Measurements from ENCODE around the gene SPDYE2B.
"Not testable (repeated sequence)": the region's sequence is repeated elsewhere in the genome, so short reads cannot be mapped to it uniquely, and the experiment has no call there.

The SPDYE2B gene

DNA sequence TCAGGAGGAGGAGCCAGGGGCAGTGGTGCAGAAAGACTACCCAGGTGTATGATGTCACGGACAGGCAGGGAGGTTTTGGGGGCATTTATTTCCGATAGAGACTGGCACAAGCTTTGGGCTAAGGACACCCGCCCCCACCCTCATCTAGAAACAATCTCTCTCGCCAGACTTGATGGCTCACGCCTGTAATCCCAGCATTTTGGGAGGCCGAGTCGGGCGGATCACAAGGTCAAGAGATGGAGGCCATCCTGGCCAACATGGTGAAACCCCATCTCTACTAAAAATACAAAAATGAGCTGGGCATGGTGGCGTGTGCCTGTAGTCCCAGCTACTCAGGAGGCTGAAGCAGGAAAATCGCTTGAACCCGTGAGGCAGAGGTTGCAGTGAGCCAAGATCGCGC is 13.2 kb upstream of the SPDYE2B start:
- not testable (repeated sequence) for H3K4me3 ChIP-seq (ENCODE audit: low read depth, low read length); DNase-seq (ENCODE audit: low read depth)

DNA sequence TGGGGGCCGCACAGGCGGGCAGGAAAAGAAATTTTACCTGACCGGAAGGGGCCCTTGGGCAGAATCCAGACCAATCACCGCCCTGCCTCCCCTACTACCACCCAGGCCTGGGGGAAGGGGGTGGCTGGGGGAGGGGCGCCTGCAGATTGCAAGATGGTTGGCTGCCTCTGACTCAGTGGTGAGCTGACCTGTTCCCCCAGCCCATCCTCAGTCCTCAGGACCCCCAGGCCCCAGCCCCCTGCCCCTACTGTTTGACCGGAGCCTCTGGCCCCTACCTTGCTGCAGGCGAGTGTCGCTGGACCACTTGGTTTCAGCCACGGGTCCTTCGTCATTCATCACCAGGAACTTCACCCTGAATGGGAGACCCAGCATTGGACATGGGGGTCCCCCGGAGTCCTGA is 11.3 kb upstream of the SPDYE2B start:
- DNase-seq (ENCODE audit: low read depth) = peak; percentile 3
- H3K4me3 ChIP-seq (ENCODE audit: low read depth, low read length) = not testable (repeated sequence)

DNA sequence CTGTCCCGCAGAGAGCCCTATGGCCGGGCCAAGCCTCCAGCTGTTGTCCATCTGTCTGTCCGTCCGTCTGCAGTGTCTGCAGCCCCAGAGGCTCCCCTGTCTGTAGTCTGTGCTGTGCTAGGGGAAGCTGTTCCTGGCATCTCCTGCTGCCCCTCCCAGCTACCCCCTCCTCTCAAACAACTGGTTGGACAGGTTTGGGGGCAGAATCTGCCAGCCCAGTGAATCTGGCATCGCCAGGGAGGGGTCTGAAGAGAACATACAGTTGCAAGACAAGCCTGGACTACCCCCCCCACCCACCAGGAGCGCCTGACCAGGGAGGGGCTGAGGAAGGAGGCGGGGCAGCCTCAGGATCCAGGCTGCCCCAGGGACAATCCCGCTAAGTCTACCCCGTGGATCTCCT is 7.4 kb upstream of the SPDYE2B start, which contains the start of gene UPK3BL1:
Gene UPK3BL1, minus strand, starts transcription at position 101 of the 400 bp plus-strand sequence. Its CDS starts 50 bp downstream, at position 51.
- H3K4me3 ChIP-seq (ENCODE audit: low read depth, low read length); DNase-seq (ENCODE audit: low read depth): not testable (repeated sequence)

DNA sequence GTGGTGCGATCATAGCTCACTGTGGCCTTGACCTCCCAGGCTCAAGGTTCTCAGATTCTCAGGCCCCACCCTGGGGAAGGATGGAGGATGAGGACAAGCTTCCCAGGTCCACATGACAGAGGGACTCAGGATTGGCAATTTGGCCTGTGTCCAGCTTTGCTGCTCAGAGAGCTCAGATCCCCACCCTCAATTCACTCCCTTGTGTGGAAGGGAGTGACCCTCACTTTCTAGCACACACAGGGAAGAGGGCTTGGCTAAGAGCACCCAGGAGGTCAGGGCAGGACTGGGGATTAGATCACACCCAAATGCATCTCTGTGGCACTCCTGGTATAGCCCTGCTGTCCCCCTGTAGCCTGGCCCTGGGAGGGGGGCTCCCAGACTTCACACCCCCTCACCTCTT is 6.7 kb upstream of the SPDYE2B start:
- DNase-seq (ENCODE audit: low read depth); H3K4me3 ChIP-seq (ENCODE audit: low read depth, low read length): not testable (repeated sequence)

DNA sequence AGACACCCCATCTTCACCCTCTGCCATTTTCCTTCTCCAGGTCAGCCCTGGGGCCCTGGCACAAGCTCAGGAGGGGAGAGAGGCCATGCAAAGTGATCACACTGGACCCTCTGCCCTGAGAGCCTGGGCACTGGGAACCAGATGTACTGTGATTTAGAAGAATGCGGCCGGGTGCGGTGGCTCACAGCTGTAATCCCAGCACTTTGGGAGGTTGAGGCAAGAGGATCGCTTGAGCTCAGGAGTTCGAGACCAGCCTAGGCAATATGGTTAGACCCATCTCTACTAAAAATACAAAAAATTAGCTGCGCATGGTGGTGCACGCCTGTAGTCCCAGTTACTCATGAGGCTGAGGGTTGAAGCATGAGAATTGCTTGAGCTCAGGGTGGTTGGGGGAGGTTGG is 2.3 kb upstream of the SPDYE2B start:
- not testable (repeated sequence) for H3K4me3 ChIP-seq (ENCODE audit: low read depth, low read length); DNase-seq (ENCODE audit: low read depth)

DNA sequence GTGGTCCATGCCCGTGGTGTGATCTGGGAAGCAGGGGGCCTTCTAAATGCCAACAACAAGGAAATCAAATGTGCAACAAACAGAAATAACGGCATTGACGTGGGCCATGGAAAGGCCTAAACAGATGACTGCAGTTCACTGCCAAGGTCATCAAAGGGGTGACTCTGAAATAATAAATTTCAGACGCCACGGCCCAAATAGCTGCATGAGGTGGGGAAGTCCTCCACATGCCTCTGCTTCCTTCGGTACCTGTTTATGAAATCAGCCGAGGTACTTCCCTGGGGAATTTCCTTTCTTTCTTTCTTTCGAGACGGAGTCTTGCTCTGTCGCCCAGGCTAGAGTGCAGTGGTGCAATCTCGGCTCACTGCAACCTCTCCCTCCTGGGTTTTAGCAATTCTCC is 14.6 kb downstream of the SPDYE2B start:
- H3K4me3 ChIP-seq (ENCODE audit: low read depth, low read length); DNase-seq (ENCODE audit: low read depth): not testable (repeated sequence)

DNA sequence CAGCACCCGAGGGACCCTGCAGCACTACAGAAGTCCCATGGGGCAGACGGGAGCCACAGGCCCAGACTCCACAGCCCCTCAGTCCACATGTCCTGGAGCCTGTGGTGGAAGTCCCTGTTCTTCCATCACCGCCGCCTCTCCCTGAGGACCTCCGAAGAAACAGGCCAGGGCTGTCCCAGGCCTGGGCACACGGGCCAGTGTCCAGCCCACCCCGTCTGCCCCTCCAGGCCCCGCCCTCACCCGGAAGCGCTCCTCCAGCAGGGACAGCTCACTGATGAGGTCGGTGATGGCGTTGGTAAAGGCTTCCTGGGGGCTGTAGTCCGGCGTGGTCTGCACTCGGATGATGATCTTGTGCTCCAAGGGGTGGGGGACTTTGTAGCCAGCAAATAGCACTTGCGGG is 16.7 kb downstream of the SPDYE2B start:
- DNase-seq (ENCODE audit: low read depth); H3K4me3 ChIP-seq (ENCODE audit: low read depth, low read length): not testable (repeated sequence)

DNA sequence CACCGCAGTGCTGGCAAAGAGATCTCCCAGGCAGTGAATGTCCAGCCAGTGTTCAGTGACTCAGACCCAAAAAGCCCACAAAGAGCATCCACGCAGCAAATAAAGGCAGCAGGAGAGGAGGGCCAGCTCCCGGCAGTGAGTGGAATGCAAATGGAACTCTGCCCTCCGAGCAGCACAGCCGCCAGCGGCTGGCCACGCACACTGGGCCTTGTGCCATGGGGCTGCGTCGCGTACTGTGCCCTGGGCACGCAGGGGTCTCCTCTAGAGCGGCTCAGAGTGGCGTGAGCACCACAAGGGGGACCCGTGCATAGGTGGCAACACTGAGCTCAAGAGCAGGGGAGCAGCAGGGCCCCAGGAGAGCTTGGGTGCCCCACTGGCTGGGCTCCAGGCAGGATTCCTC is 17.4 kb downstream of the SPDYE2B start:
- H3K4me3 ChIP-seq (ENCODE audit: low read depth, low read length); DNase-seq (ENCODE audit: low read depth): not testable (repeated sequence)

DNA sequence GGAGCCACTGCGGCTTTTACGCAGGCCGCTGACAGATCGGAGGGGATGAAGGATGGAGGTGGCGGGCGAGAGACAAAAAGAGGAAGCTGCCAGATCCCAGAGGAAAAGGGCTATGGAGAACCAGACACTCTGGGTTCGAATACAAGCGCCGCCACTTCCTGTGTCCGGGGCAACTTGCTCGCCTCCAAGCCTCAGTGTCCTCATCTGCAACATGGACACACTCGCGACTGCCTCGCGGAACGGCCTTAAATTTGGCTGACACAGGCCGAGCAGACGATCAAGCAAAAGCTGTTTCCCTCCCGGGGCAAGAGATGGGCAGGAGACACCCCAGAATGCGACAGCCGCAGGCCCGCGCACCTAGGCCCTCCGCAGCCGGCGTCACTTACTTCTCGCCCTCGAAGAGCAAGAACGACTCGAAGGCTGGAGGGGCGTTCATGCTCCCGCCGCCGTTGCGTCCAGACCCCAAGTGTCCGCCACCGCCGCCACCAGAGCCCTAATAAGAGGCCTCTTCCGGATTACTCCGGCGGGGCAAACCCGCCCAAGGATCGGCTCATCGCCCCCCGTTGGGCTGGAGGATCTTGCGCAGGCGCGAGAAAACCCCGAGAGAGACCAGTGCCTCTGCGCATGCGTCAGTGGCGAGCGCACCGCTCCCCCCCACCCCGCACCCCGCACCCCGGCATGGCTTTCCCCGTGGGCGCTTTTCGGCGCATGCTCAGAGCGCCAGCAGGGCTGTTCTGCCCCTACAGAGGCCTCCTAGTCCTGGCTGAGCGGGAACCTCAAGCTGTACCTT is 21.2 kb downstream of the SPDYE2B start, which contains the start of gene POLR2J2:
Gene POLR2J2, minus strand, starts transcription at position 498 of the 790 bp plus-strand sequence. Its CDS starts 62 bp downstream, at position 436.
- not testable (repeated sequence) for DNase-seq (ENCODE audit: low read depth); H3K4me3 ChIP-seq (ENCODE audit: low read depth, low read length)

DNA sequence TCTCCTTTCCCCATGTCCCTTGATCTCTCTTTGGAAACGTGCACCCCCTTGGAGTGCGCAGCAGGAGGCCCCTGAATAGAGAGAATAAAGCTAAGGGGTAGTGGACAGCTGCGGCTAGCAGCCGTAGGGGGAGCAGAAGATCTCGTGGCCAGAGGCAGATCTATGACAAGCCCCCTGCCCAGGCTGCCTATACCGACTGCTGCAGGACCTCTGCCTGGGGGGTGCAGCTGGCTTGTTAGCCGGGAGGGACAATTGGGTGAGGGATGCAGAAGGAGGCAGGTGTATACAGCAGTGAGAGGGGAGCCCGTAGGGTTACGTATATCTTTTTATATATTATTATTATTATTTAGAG is 21.8 kb downstream of the SPDYE2B start:
- DNase-seq (ENCODE audit: low read depth); H3K4me3 ChIP-seq (ENCODE audit: low read depth, low read length): not testable (repeated sequence)

DNA sequence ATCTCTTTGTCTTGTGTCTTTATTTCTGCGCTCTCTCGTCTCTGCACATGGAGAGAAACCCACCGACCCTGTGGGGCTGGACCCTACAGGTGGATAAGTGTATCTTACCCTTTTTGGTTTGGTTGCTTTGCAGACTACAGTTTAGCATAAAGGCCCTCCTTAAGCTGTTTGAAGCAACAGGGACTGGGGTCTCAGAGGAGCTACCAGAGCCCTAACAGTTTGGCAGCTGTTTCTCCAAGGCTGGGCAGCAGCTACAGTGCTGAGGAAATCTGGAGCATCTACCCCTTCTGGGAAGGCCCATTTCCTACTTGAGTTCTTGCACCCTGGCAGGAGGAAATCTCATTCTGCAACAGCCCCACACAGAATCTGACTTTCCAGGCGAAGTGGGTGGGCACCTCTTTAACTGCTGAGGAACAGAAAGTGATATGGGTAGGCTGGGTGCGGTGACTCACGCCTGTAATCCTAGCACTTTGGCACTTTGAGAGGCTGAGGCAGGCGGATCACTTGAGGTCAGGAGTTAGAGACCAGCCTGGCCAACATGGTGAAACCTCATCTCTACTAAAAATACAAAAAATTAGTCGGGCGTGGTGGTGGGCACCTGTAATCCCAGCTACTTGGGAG is 23.4 kb downstream of the SPDYE2B start:
- H3K4me3 ChIP-seq (ENCODE audit: low read depth, low read length); DNase-seq (ENCODE audit: low read depth): not testable (repeated sequence)

DNA sequence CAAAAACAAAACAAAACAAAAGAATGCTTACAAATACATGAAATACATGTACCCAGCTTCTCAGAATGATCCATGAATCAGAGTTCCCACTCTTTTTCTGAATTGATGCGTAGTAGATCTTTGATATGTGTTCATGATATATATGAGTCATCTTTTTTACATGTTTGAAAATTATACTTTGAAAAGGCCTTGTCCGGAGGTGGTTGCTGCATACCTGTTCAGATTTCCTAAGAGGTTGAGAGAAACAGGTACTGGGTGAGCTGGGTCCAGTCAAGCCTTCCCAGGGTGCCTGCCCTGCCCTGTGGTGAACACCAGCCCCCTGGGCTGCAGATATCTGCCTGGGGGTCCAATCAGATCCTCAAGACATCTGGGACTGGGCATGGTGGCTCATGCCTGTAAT is 25.4 kb downstream of the SPDYE2B start:
- H3K4me3 ChIP-seq (ENCODE audit: low read depth, low read length); DNase-seq (ENCODE audit: low read depth): not testable (repeated sequence)

DNA sequence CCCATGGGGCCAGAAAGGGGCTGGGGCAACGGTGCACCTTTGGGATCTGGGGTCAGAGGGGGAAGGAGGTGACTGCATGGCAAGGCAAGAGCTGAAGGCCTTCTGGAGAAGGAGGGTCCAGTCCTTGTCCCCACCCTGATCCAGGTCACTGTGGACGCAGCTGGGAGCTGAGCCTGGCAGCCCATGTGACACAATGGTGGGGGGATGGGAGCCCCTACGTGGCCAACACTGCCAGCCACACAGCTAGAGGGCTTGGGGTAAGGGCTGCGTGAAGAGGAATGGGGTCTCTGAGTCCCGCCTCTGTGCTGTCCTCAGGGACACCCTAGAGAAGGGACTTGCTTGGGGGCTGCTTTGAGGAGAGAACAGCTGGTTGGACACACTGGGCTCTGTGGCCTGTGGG is 30.7 kb downstream of the SPDYE2B start:
- H3K4me3 ChIP-seq (ENCODE audit: low read depth, low read length); DNase-seq (ENCODE audit: low read depth): not testable (repeated sequence)

DNA sequence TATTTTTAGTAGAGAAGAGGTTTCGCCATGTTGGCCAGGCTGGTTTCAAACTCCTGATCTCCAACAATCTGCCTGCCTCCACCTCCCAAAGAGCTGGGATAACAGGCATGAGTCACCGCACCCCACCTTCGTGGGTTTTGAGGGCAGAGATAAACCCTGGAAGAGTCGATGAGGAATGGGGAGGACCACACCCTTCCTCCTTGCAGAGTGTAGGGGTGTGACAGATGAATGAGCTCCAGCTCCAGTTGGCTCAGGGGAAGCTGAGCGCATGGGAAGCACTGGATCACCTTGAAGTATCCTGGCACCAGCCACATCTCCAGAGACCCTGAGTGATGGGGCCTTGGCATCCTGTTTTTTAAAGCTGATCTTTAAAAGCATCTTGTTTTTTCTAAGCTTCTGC is 32.4 kb downstream of the SPDYE2B start:
- DNase-seq (ENCODE audit: low read depth) = not testable (repeated sequence)

DNA sequence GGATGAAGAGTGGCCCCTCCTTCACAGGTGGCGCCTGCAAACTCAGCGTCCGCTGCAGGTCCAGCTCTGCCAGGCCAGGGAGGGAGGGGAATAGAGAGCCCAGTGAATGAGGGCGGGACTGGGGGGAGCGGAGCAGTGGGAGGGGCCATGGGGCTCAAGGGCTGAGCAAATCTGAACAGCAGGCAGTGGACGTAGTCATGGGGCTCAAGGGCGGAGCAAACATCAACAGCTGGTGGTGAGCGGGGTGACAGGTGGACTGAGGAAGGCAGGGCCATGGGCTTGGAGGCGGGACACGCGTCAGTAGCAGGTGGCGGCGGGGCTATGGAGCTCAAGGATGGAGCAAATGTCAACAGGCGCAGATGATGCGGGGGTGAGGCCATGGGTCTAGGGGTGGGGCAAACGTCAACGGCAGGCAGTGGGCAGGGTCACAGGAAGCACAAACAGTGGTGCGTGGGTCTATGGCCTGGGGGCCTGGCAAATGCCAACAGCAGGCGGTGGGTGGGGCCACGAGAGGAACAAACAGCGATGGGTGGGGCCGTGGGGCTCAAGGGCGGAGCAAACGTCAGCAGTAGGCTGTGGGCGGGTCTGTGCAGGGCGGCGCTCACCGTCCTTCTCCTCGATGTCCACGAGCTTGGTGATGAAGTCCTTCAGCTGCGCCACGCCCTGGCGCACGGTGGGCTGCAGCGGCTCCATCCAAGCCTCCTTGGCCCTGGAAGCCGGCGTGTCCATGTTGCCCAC is 38.3 kb downstream of the SPDYE2B start:
- not testable (repeated sequence) for H3K4me3 ChIP-seq (ENCODE audit: low read depth, low read length); DNase-seq (ENCODE audit: low read depth)

More for the DNA sequence above, 32.4 kb downstream of the SPDYE2B start:
- H3K4me3 ChIP-seq (ENCODE audit: low read depth, low read length) = not testable (repeated sequence)

DNA sequence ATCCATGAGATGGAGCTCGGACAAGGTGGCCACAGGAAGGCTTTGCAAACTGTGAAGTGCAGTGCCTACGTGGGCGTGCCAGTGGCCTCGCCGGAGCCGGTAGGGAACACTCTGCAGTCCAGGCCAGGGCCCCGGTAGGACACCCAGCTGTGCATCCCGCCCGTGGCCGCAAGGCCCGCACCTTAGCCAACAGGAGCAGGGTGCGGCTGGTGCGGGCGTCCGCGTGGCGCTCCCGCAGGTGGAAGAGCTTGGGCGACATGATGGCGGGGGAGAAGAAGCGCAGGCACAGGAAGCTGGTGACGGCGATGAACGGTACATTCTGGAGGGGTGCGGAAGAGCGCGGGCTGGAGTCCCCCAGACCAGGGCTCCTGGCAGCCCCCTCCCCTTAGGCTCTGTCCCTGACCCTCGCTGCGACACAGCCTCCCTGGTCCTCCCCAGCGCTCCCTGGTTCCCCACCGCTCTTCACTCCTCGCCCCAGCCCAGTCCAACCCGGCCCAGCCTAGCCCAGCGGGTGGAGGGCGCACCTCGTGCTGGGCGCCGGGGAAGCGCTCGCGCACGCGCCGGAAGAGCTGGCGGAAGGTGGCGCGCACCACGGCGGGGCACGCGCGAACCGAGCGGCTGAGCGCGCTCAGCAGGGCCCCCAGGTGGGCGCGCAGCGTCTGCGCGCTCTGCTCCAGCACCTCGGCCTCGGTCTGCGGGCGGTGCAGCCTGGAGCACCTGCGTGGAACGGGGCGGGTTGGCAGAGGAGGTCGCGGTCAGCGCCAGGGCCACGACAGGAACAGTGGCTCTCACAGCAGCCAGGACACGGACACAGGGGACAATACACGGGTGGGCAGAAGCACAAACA is 39.5 kb downstream of the SPDYE2B start:
- not testable (repeated sequence) for H3K4me3 ChIP-seq (ENCODE audit: low read depth, low read length); DNase-seq (ENCODE audit: low read depth)

DNA sequence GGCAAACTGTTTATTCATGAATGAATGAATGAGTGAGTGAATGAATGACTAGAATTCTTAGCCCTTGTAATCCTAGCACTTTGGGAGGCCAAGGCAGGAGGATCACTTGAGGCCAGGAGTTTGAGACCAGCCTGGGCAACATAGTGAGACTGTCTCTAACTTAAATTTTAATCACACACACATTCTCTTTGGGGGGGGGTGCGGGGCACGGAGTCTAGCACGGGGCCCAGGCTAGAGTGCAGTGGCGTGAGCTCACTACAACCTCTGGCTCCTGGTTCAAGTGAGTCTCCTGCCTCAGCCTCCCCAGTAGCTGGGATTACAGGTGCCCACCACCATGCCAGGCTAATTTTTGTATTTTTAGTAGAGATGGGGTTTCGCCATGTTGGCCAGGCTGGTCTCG is 40.5 kb downstream of the SPDYE2B start:
- not testable (repeated sequence) for DNase-seq (ENCODE audit: low read depth); H3K4me3 ChIP-seq (ENCODE audit: low read depth, low read length)

DNA sequence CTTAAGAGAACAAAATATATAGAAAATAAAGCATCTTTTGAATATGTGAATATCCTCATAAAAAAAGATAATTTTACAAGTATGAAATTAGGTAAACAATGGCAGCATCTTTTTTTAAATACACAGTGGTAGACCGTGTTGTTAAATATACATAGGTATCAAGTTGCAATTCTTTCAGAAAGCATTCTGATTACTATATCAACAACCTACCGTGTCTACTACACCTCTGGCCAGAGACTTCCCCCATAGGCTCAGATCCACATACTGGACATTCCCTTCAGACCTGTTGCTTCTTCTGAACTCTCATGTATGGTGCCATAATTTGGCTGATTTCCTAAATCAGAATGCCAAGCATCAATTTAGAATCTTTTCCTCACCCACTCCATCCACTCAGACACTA is 43.9 kb downstream of the SPDYE2B start:
- H3K4me3 ChIP-seq (ENCODE audit: low read depth, low read length); DNase-seq (ENCODE audit: low read depth): not testable (repeated sequence)

DNA sequence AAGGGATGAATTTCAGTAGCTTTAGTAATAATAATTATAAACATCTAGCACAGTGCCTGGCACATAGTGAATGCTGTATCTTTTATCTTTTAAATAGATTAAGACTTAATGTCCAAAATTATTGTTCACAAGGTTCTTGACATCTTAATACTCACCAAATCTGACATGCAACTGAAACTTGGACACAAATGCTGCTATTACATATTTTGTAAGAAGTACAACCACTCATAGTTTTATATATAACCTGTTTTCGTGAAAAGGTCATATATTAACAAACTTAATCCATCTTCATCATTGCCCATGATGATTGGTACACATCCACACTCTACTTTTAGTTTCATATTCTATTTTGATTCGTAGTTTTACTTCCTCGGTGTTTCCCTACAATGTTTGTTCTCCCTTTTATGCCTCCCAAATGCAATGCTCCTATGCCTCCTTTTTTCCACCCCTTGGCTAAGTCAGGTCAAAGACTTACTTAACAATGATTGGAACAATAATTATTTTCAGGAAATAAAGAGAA is 45.0 kb downstream of the SPDYE2B start:
- not testable (repeated sequence) for DNase-seq (ENCODE audit: low read depth); H3K4me3 ChIP-seq (ENCODE audit: low read depth, low read length)
